SK-N-SH (cell line): ENCODE data around the gene EEA1. TPM values are rescaled to one million over a fixed set of nuclear protein-coding genes. Genes with fewer than 3 reads are reported as not detected.

Experiments
- CTCF ChIA-PET: fragments of 300-600, 350-600 bp; formaldehyde crosslinking; extraction: SDS; loops from one replicate; lab custom pipeline; 2021; lab: Yijun Ruan, JAX
- POLR2A ChIA-PET: fragments of 350-600 bp; sonication (Branson Sonifier 250); formaldehyde crosslinking; extraction: SDS; loops from one replicate; lab custom pipeline; 2020; ENCODE audit warnings: antibody characterized with exemption, inconsistent platforms; lab: Yijun Ruan, JAX
- DNase-seq: peaks from one replicate; pipeline ENCODE4 v3.0.0; 2012
- H2AFZ ChIP-seq: fragments of 200-600 bp; sonication (generic); 2 replicates; pipeline ENCODE4 v1.8.1; 2016; ENCODE audit warnings: antibody characterized with exemption, mild to moderate bottlenecking, low read depth
- H3F3A ChIP-seq: fragments of 200-600 bp; sonication (generic); replicated peaks from 2 replicates; pipeline ENCODE3; 2016; ENCODE audit warnings: antibody characterized with exemption, mild to moderate bottlenecking; ENCODE audit not compliant: insufficient read depth
- H3K27ac ChIP-seq, 2 experiments: fragments of 200-500 bp in 1 of 2; fragments of 200-600 bp in 1 of 2; sonication (Bioruptor generic) in 1 of 2; sonication (generic), shearing (Covaris generic) in 1 of 2; 2 replicates each; pipeline versions ENCODE4 v1.5.1 to v1.6.1; 2014 to 2016; ENCODE audit warnings: low read depth in 2 of 2, inconsistent platforms in 1 of 2, low read length in 1 of 2, mild to moderate bottlenecking in 1 of 2, mixed read lengths in 1 of 2
- H3K27me3 ChIP-seq: fragments of 200-600 bp; sonication (generic), shearing (Covaris generic); 2 replicates; pipeline ENCODE4 v1.6.1; 2016; ENCODE audit warnings: mixed run types; ENCODE audit not compliant: insufficient read depth
- H3K36me3 ChIP-seq, 2 experiments: fragments of 200-500 bp in 1 of 2; fragments of 200-600 bp in 1 of 2; sonication (Bioruptor generic) in 1 of 2; sonication (generic) in 1 of 2; replicated peaks in 1 of 2; 2 replicates each; pipeline versions ENCODE3 to v1.5.1; 2014 to 2016; ENCODE audit warnings: low read length in 1 of 2, mild to moderate bottlenecking in 1 of 2; ENCODE audit not compliant: insufficient read depth in 2 of 2, control insufficient read depth in 1 of 2
- H3K4me1 ChIP-seq, 2 experiments: fragments of 200-500 bp in 1 of 2; fragments of 200-600 bp in 1 of 2; sonication (Bioruptor generic) in 1 of 2; sonication (generic), shearing (Covaris generic) in 1 of 2; 2 replicates each; pipeline versions ENCODE4 v1.5.1 to v1.6.1; 2014 to 2016; ENCODE audit warnings: low read depth in 1 of 2, low read length in 1 of 2, mixed run types in 1 of 2; ENCODE audit not compliant: insufficient read depth in 2 of 2, control insufficient read depth in 1 of 2
- H3K4me2 ChIP-seq: fragments of 200-600 bp; sonication (generic), shearing (Covaris generic); 2 replicates; pipeline ENCODE4 v1.6.1; 2017; ENCODE audit warnings: mixed run types
- H3K4me3 ChIP-seq, 2 experiments: fragments of 200-500 bp in 1 of 2; fragments of 200-600 bp in 1 of 2; sonication (Bioruptor generic) in 1 of 2; sonication (generic), shearing (Covaris generic) in 1 of 2; 2 replicates each; pipeline versions ENCODE4 v1.5.1 to v1.8.1; 2014 to 2016; ENCODE audit warnings: low read depth in 2 of 2, inconsistent platforms in 1 of 2, low read length in 1 of 2, mild to moderate bottlenecking in 1 of 2, mixed read lengths in 1 of 2, moderate library complexity in 1 of 2
- H3K79me2 ChIP-seq: fragments of 200-600 bp; sonication (generic); 2 replicates; pipeline ENCODE4 v1.8.1; 2017; ENCODE audit warnings: mild to moderate bottlenecking; ENCODE audit not compliant: insufficient read depth
- H3K9ac ChIP-seq: fragments of 200-600 bp; sonication (generic); 2 replicates; pipeline ENCODE4 v1.6.1; 2017; ENCODE audit warnings: mixed run types
- H3K9me2 ChIP-seq: fragments of 200-600 bp; sonication (generic); 2 replicates; pipeline ENCODE4 v1.6.1; 2017; ENCODE audit warnings: mixed run types
- H3K9me3 ChIP-seq: fragments of 200-600 bp; sonication (generic); 2 replicates; pipeline ENCODE4 v1.6.1; 2017; ENCODE audit warnings: mixed run types, mild to moderate bottlenecking, moderate library complexity
- H4K20me1 ChIP-seq: fragments of 200-600 bp; sonication (generic); 2 replicates; pipeline ENCODE4 v1.6.1; 2017; ENCODE audit warnings: mild to moderate bottlenecking, mixed run types; ENCODE audit not compliant: insufficient read depth
- ELF1 ChIP-seq: IDR thresholded peaks from 2 replicates; pipeline ENCODE4 v1.4.0; 2012
- EP300 ChIP-seq, 2 experiments: IDR thresholded peaks; 2 replicates each; pipeline versions ENCODE4 v1.4.0 to v1.6.1; 2012; ENCODE audit warnings: borderline replicate concordance in 1 of 2, low read depth in 1 of 2, low read length in 1 of 2
- EZH2phosphoT487 ChIP-seq: fragments of 200-600 bp; sonication (generic); IDR thresholded peaks from 2 replicates; pipeline ENCODE4 v1.6.1; 2017; ENCODE audit warnings: low read depth, mixed run types, mild to moderate bottlenecking, antibody characterized with exemption, moderate library complexity, borderline replicate concordance
- FOSL2 ChIP-seq: IDR thresholded peaks from 2 replicates; pipeline ENCODE4 v1.4.0; 2012; ENCODE audit warnings: low read depth, mild to moderate bottlenecking, moderate library complexity, borderline replicate concordance
- JUND ChIP-seq: IDR thresholded peaks from 2 replicates; pipeline ENCODE4 v1.4.0; 2012
- MXI1 ChIP-seq: IDR thresholded peaks from 2 replicates; pipeline ENCODE4 v1.6.1; 2012; ENCODE audit warnings: mild to moderate bottlenecking, low read depth, low read length, improper control_type of control experiment
- NRF1 ChIP-seq: IDR thresholded peaks from 2 replicates; pipeline ENCODE4 v1.6.1; 2012; ENCODE audit warnings: low read depth, mild to moderate bottlenecking, low read length
- POLR2AphosphoS5 ChIP-seq: IDR thresholded peaks from 2 replicates; pipeline ENCODE4 v1.6.1; 2012; ENCODE audit warnings: low read depth, low read length
- RAD21 ChIP-seq: IDR thresholded peaks from 2 replicates; pipeline ENCODE4 v1.6.1; 2012; ENCODE audit warnings: mild to moderate bottlenecking, low read length
- RCOR1 ChIP-seq: fragments of 150-350 bp; IDR thresholded peaks from 2 replicates; pipeline ENCODE4 v1.6.1; 2017; ENCODE audit warnings: antibody characterized with exemption, low read length
- RFX5 ChIP-seq: IDR thresholded peaks from 2 replicates; pipeline ENCODE4 v1.6.1; 2012; ENCODE audit warnings: mild to moderate bottlenecking, improper control_type of control experiment, low read length
- RXRA ChIP-seq: IDR thresholded peaks from 2 replicates; pipeline ENCODE4 v1.4.0; 2012; ENCODE audit warnings: low read depth, mild to moderate bottlenecking, borderline replicate concordance
- SIN3A ChIP-seq: IDR thresholded peaks from 2 replicates; pipeline ENCODE4 v1.6.1; 2012; ENCODE audit warnings: low read depth, mild to moderate bottlenecking, low read length, moderate library complexity, borderline replicate concordance
- SMC3 ChIP-seq: IDR thresholded peaks from 2 replicates; pipeline ENCODE4 v1.6.1; 2012; ENCODE audit warnings: low read depth, low read length, improper control_type of control experiment
- TAF1 ChIP-seq: IDR thresholded peaks from 2 replicates; pipeline ENCODE4 v1.6.1; 2012; ENCODE audit warnings: low read depth, mild to moderate bottlenecking, low read length, moderate library complexity, borderline replicate concordance
- TCF12 ChIP-seq: IDR thresholded peaks from 2 replicates; pipeline ENCODE4 v1.4.0; 2012
- TEAD4 ChIP-seq: IDR thresholded peaks from 2 replicates; pipeline ENCODE4 v1.4.0; 2012; ENCODE audit warnings: mild to moderate bottlenecking, borderline replicate concordance; ENCODE audit not compliant: insufficient read depth
- YY1 ChIP-seq: IDR thresholded peaks from 2 replicates; pipeline ENCODE4 v1.4.0; 2012; ENCODE audit warnings: low read depth, mild to moderate bottlenecking
- WGBS: methylation state at CpG from one replicate; pipeline ENCODE4 v1.1.6; 2017; ENCODE audit warnings: low lambda C conversion rate; 5-methylcytosine and 5-hydroxymethylcytosine counted together
- polyA plus RNA-seq, 3 experiments: library from polyadenylated mRNA; depleted of rRNA; stranded (reverse); fragments of >200 nt; gene quantifications; 2 replicates each; pipeline ENCODE4 v1.2.3, GENCODE V29; 2012
- TF ChIP-seq, protein P1 (sequence below): IDR thresholded peaks from 2 replicates; pipeline ENCODE4 v1.4.0; 2012; ENCODE audit warnings: low read depth
- TF ChIP-seq, protein P2 (sequence below): fragments of 150-350 bp; IDR thresholded peaks from 2 replicates; pipeline ENCODE4 v1.6.1; 2017; ENCODE audit warnings: antibody characterized with exemption, low read length, low read depth, borderline replicate concordance
- TF ChIP-seq, protein P3 (sequence below): IDR thresholded peaks from 2 replicates; pipeline ENCODE4; 2012
- TF ChIP-seq, protein P4 (sequence below): fragments of 200-600 bp; sonication (generic); IDR thresholded peaks from 2 replicates; pipeline ENCODE4 v1.6.1; 2017; ENCODE audit warnings: antibody characterized with exemption, mild to moderate bottlenecking, moderate library complexity

The EEA1 gene
- polyA plus RNA-seq, 1 of the 3 experiments (the other 2 are of a cell fraction), result 1.5 TPM

DNA sequence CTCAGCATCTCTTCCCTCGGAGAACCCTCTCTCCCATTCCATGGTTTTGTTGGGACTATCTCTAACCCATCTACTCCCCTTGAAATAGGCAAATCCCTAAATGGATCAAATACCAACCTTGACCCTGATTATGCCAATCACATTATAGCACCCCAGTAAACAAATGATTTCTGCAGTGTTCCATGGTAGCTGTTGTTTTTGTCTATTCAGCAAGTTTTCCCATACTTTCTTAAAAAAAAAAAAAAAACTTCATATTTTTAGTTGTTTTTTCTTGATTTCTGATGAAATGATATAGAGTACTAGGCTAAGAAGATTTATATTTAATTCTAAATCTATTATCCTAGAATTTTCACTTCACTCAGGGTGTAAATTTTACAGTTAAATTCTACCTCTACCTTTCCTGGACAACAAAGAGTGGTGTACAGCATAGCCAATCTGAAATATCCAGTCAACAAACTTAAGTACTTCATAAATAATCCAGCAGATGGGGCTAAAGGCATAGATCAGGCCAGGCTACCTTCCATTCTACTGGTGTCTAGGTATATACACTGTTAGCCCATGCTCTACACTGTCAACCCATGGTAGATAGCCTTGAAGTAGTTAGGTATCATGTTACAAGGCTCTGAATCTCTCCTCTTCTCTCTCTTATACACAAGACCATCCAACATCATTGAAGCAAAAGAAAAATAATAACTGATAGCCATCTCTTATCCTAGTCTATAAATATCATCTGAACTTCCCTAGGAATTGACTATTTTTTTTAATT, 144.1 kb downstream of the EEA1 start:
- CTCF ChIA-PET, result interaction anchor here (0.6 to 2.7 kb wide), 10 partner anchors 11 to 1653 kb away, joined by 3 to 12 read pairs (median 4); no protein-coding TSS in a partner anchor
- H3K9ac ChIP-seq, result no peak overlapping the region

More for the DNA sequence above, 144.1 kb downstream of the EEA1 start:
- 90% methylated on average over 1 of the region's 1 CpG for WGBS
- Histone ChIP-seq H3K36me3 (peaks cover 26 to 36% of the 10 kb centered on the region in 2 experiments), H3K9me2 (no peaks in the 10 kb centered on the region), H2AFZ (no peak overlapping the region), H3K27me3 (no peaks in the 10 kb centered on the region), H3K4me3 (no peak overlapping the region; a peak in 1 of 4 replicates), H4K20me1 (no peaks in the 10 kb centered on the region), H3K79me2 (no peaks in the 10 kb centered on the region), H3K9me3 (no peaks in the 10 kb centered on the region), H3K4me2 (no peak overlapping the region), H3F3A (peaks cover 24% of the 10 kb centered on the region), H3K4me1 (peaks cover 2 to 5% of the 10 kb centered on the region in 2 experiments; a peak in 2 of 4 replicates), H3K27ac (peak overlapping the region; percentile 24 to 69; a peak in 3 of 4 replicates)
- POLR2A ChIA-PET, result no interaction called here
- peak; percentile 38 for DNase-seq
- TF ChIP-seq TCF12 (no peak), FOSL2 (no peak), ELF1 (no peak), RFX5 (no peak), EP300 (IDR thresholded peaks at IDR 0.05; ENCODE audit: borderline replicate concordance in 1 of 2, low read depth in 1 of 2, low read length in 1 of 2) (no peak), YY1 (no peak), POLR2AphosphoS5 (no peak), TEAD4 (no peak), RXRA (no peak), SIN3A (peak; percentile 78; the same call in 1 of the 2 replicates), RCOR1 (no peak), NRF1 (no peak), TAF1 (no peak), MXI1 (peak; percentile 65; the same call in 1 of the 2 replicates), RAD21 (peak; percentile 81), JUND (no peak), SMC3 (peak; percentile 55), EZH2phosphoT487 (no peak)
- TF ChIP-seq, protein P1, sequence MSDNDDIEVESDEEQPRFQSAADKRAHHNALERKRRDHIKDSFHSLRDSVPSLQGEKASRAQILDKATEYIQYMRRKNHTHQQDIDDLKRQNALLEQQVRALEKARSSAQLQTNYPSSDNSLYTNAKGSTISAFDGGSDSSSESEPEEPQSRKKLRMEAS, result peak; percentile 36; the same call in 1 of the 2 replicates
- TF ChIP-seq, protein P2, sequence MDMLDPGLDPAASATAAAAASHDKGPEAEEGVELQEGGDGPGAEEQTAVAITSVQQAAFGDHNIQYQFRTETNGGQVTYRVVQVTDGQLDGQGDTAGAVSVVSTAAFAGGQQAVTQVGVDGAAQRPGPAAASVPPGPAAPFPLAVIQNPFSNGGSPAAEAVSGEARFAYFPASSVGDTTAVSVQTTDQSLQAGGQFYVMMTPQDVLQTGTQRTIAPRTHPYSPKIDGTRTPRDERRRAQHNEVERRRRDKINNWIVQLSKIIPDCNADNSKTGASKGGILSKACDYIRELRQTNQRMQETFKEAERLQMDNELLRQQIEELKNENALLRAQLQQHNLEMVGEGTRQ, result no peak
- TF ChIP-seq, protein P3, sequence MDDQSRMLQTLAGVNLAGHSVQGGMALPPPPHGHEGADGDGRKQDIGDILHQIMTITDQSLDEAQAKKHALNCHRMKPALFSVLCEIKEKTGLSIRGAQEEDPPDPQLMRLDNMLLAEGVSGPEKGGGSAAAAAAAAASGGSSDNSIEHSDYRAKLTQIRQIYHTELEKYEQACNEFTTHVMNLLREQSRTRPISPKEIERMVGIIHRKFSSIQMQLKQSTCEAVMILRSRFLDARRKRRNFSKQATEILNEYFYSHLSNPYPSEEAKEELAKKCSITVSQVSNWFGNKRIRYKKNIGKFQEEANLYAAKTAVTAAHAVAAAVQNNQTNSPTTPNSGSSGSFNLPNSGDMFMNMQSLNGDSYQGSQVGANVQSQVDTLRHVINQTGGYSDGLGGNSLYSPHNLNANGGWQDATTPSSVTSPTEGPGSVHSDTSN, result no peak
- TF ChIP-seq, protein P4, sequence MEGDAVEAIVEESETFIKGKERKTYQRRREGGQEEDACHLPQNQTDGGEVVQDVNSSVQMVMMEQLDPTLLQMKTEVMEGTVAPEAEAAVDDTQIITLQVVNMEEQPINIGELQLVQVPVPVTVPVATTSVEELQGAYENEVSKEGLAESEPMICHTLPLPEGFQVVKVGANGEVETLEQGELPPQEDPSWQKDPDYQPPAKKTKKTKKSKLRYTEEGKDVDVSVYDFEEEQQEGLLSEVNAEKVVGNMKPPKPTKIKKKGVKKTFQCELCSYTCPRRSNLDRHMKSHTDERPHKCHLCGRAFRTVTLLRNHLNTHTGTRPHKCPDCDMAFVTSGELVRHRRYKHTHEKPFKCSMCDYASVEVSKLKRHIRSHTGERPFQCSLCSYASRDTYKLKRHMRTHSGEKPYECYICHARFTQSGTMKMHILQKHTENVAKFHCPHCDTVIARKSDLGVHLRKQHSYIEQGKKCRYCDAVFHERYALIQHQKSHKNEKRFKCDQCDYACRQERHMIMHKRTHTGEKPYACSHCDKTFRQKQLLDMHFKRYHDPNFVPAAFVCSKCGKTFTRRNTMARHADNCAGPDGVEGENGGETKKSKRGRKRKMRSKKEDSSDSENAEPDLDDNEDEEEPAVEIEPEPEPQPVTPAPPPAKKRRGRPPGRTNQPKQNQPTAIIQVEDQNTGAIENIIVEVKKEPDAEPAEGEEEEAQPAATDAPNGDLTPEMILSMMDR, result peak; percentile 60
